Testis (tissue), 2 donors: ENCODE data around the gene FRMD3.

Experiments
- CTCF ChIP-seq, 3 experiments: fragments of 450-650 bp in 2 of 3; fragments of 200-600 bp in 1 of 3; sonication (generic) in 1 of 3; IDR thresholded peaks; one replicate each; pipeline ENCODE4 v1.5.1; 2016 to 2019; ENCODE audit warnings: antibody characterized with exemption in 3 of 3, mild to moderate bottlenecking in 2 of 3, moderate library complexity in 1 of 3
- POLR2A ChIP-seq: fragments of 450-650 bp; IDR thresholded peaks from one replicate; pipeline ENCODE4 v1.6.1; 2017; ENCODE audit warnings: antibody characterized with exemption, mild to moderate bottlenecking, moderate library complexity

- TF ChIP-seq CTCF (IDR thresholded peaks at IDR 0.05) (no peak), POLR2A (no peak)
Measured at GRCh38 chr9:83340451-83340850, 197.8 kb downstream of the FRMD3 start.
